Thymus (tissue), 11 donors: ENCODE data around the gene DACT2. TPM values are rescaled to one million over a fixed set of nuclear protein-coding genes. Genes with fewer than 3 reads are reported as not detected.

Experiments
- DNase-seq, 9 donors: peaks; one replicate each; pipeline ENCODE4 v3.0.0-alpha.2; 2013; ENCODE audit warnings: low spot score in 9 of 9, low read depth in 6 of 9, missing footprints in 1 of 9
- H3K27ac ChIP-seq, 2 donors: one replicate each; pipeline ENCODE4 v1.5.1; 2013; ENCODE audit warnings: control low read depth in 1 of 2, low read depth in 1 of 2, low read length in 1 of 2, mild to moderate bottlenecking in 1 of 2, moderate library complexity in 1 of 2
- H3K27me3 ChIP-seq, 2 donors: one replicate each; pipeline ENCODE4 v1.5.1; 2013; ENCODE audit warnings: low read length in 1 of 2; ENCODE audit not compliant: control insufficient read depth in 2 of 2, insufficient read depth in 1 of 2
- H3K36me3 ChIP-seq, 2 donors: one replicate each; pipeline ENCODE4 v1.5.1; 2013; ENCODE audit warnings: low read length in 1 of 2, mild to moderate bottlenecking in 1 of 2, moderate library complexity in 1 of 2; ENCODE audit not compliant: control insufficient read depth in 2 of 2, insufficient read depth in 2 of 2
- H3K4me1 ChIP-seq, 2 donors: one replicate each; pipeline ENCODE4 v1.5.1; 2013; ENCODE audit warnings: low read length in 2 of 2; ENCODE audit not compliant: control insufficient read depth in 2 of 2, insufficient read depth in 2 of 2
- H3K4me3 ChIP-seq, 2 donors: one replicate each; pipeline ENCODE4 v1.5.1; 2013; ENCODE audit warnings: low read length in 2 of 2, control low read depth in 1 of 2, mild to moderate bottlenecking in 1 of 2
- H3K9me3 ChIP-seq, 2 donors: one replicate each; pipeline ENCODE4 v1.5.1; 2013; ENCODE audit warnings: low read length in 1 of 2, mild to moderate bottlenecking in 1 of 2; ENCODE audit not compliant: control insufficient read depth in 2 of 2, insufficient read depth in 1 of 2
- WGBS: extraction: QIAGEN DNeasy Blood & Tissue Kit; methylation state at CpG from one replicate; pipeline ENCODE4 v1.1.7; 2013; 5-methylcytosine and 5-hydroxymethylcytosine counted together
- polyA plus RNA-seq: library from polyadenylated mRNA; stranded (reverse); fragments of 200-250 nt; gene quantifications from one replicate; pipeline ENCODE4 v1.2.3, GENCODE V29; 2013
- total RNA-seq: library from RNA; stranded (reverse); fragments of 120-200 nt; gene quantifications from one replicate; pipeline ENCODE4 v1.2.4, GENCODE V29; 2013
- donor health status: healthy.

DACT2 gene
- total and polyA plus RNA-seq, 2 donors, result 2.5 to 4.2 TPM

DNA sequence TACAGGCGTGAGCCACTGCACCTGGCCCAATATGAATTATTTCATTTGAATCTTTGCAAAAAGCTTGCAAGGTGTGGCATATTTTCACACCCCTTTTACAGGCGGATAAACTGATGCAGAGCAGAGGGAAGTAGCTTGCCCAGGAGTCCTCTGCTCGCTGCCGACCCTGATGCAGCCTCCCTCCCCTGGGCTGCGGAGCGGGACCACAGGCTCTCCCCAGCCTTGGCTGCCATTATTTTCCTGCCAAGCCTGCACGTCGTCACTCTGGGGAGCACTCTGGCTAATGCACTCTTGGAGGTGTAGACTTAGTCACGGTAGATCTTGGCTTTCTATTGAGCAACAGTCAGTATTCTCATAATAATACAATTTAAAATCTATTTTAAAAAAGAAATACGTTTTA is 34.8 kb upstream of the DACT2 start:
- Histone ChIP-seq H3K27ac (no peak overlapping the region), H3K9me3 (peaks cover 0 to 7% of the 10 kb centered on the region in 2 donors), H3K36me3 (no peaks in the 10 kb centered on the region), H3K27me3 (no peaks in the 10 kb centered on the region), H3K4me3 (no peak overlapping the region), H3K4me1 (peaks cover 0 to 2% of the 10 kb centered on the region in 2 donors)
- DNase-seq, result no peak
- WGBS, result 90% methylated on average over 10 of the region's 10 CpGs

DNA sequence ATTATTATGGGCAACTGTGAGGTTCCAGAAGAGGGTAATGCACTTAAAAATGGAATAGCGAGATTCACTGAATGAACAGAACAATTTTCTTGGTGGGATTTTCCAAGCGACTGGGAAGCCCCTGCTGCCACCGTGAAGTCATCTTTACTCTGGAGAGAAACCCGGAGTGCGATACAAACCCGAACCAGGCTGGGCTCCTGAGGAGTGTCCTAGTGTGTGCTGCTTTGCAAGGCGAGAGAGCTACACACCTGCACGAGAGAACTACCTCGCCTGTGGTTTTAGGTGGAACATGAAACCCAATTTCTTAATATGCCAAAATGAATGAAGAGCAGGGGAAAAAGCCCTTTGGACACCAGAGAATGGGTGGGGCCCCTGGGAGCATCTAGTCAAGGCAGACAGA is 33.5 kb upstream of the DACT2 start:
- Histone ChIP-seq H3K27me3 (no peaks in the 10 kb centered on the region), H3K27ac (no peak overlapping the region), H3K4me1 (peaks cover 0 to 2% of the 10 kb centered on the region in 2 donors), H3K36me3 (no peaks in the 10 kb centered on the region), H3K4me3 (no peak overlapping the region), H3K9me3 (peaks cover 0 to 7% of the 10 kb centered on the region in 2 donors)
- DNase-seq, result no peak
- 86% methylated on average over 9 of the region's 9 CpGs for WGBS

DNA sequence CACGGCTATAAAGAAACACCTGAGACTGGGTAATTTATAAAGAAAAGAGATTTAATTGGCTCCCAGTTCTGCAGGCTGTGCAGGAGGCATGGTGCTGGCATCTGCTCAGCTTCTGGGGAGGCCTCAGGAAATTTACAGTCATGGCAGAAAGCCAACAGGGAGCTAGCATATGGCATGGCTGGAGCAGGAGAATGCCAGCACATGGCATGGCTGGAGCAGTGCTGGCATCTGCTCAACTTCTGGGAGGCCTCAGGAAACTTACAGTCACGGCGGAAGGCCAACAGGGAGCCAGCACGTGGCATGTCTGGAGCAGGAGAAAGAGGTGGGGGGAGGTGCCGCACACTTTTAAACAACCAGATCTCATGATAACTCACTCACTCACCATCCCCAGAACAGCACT is 32.5 kb upstream of the DACT2 start:
- H3K27me3 ChIP-seq, result no peaks in the 10 kb centered on the region
- peaks cover 0 to 2% of the 10 kb centered on the region in 2 donors for H3K4me1 ChIP-seq
- no peak for DNase-seq
- H3K36me3 ChIP-seq, result no peaks in the 10 kb centered on the region
- WGBS, result 90% methylated on average over 5 of the region's 5 CpGs
- H3K4me3 ChIP-seq, result no peak overlapping the region
- peaks cover 0 to 7% of the 10 kb centered on the region in 2 donors for H3K9me3 ChIP-seq
- no peak overlapping the region for H3K27ac ChIP-seq

DNA sequence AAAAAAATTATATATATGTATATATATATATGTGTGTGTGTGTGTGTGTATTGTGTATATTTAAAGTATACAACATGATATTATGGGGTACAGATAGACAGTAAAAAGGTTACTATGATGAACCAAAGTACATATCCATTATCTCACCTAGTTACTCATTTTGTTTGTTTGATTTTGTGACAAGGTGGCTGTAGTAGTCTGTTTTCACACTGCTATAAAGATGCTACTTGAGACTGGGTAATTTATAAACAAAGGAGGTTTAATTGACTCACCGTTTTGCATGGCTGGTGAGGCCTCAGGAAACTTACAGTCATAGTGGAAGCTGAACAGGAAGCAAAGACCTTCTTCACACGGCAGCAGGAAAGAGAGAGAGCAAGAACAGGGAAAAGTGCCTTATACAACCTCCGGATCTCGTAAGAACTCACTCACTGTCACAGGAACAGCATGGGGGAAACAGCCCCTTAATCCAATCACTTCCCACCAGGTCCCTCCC is 30.2 kb upstream of the DACT2 start:
- Histone ChIP-seq H3K27ac (no peak overlapping the region), H3K4me3 (no peak overlapping the region), H3K9me3 (peaks cover 0 to 3% of the 10 kb centered on the region in 2 donors), H3K27me3 (peaks cover 9 to 10% of the 10 kb centered on the region in 2 donors), H3K4me1 (peaks cover 0 to 3% of the 10 kb centered on the region in 2 donors), H3K36me3 (no peaks in the 10 kb centered on the region)
- no peak for DNase-seq
- 67% methylated on average over 4 of the region's 4 CpGs for WGBS

DNA sequence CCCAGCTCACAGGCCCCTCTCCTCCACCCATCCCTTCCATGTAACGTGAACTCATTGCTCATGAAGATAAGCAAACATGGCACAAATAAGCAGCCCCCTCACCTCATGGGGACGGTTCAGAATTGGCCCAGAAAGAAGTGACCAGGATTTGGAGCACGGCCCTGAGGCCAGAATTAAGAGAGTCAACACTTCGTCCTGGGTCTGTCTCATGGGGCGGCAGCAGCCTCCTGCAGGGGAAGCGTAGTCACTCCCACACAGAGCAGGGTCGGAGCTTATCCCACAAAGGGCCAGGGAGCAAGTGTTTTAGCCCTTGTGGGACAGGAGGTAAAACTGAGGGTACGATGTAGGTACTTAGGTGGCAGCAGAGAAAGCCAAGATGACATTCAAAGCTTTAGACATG is 28.6 kb upstream of the DACT2 start:
- H3K4me1 ChIP-seq, result peaks cover 0 to 3% of the 10 kb centered on the region in 2 donors
- 92% methylated on average over 8 of the region's 8 CpGs for WGBS
- peaks cover 10 to 12% of the 10 kb centered on the region in 2 donors for H3K27me3 ChIP-seq
- H3K9me3 ChIP-seq, result peaks cover 0 to 3% of the 10 kb centered on the region in 2 donors
- no peak for DNase-seq
- H3K27ac ChIP-seq, result no peak overlapping the region
- no peaks in the 10 kb centered on the region for H3K36me3 ChIP-seq
- no peak overlapping the region for H3K4me3 ChIP-seq

DNA sequence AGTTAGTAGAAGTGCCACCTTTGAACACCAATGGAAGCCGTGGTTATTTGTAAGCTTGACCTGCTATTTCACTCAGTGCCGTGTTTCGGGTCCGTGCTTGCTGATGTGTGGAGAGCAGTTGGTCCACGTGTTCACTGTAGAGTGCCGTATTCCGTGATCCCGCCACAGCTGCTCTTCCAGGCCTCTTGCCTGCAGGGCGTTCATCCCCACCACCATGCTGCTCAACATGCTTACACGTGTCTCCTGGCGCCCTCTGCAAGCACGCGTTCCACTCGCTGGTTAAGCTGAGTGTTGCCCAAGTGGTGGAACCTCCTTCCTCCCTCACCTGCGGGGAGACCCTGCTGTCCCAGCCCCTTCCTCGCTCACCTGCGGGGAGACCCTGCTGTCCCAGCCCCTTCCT is 28.0 kb upstream of the DACT2 start:
- WGBS, result 98% methylated on average over 17 of the region's 17 CpGs

DNA sequence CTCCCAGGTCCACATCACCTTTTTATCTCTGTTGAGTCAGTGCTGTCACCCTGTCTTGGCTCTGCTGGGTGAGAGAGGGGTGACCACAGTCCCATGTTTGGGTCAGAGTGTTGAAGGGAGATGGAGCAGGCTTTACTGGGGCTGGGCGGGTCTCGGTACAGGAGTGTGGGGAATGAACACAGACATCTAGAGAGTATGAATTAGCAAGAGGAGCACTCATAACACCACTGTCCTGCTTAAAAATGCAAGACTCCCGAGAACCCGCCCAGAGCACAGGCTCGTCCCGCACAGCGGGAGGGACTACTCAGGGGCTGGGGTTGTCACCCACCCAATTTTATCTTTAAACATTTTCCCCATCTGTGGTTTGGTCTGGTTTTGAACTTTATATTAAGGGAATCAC is 27.5 kb upstream of the DACT2 start:
- no peak for DNase-seq
- 96% methylated on average over 7 of the region's 7 CpGs for WGBS

More for the DNA sequence above, 28.0 kb upstream of the DACT2 start:
- DNase-seq, result no peak
- Histone ChIP-seq H3K4me1 (peaks cover 0 to 3% of the 10 kb centered on the region in 2 donors), H3K27ac (no peak overlapping the region), H3K36me3 (no peaks in the 10 kb centered on the region), H3K9me3 (peaks cover 0 to 3% of the 10 kb centered on the region in 2 donors), H3K27me3 (peaks cover 10 to 12% of the 10 kb centered on the region in 2 donors), H3K4me3 (no peak overlapping the region)

DNA sequence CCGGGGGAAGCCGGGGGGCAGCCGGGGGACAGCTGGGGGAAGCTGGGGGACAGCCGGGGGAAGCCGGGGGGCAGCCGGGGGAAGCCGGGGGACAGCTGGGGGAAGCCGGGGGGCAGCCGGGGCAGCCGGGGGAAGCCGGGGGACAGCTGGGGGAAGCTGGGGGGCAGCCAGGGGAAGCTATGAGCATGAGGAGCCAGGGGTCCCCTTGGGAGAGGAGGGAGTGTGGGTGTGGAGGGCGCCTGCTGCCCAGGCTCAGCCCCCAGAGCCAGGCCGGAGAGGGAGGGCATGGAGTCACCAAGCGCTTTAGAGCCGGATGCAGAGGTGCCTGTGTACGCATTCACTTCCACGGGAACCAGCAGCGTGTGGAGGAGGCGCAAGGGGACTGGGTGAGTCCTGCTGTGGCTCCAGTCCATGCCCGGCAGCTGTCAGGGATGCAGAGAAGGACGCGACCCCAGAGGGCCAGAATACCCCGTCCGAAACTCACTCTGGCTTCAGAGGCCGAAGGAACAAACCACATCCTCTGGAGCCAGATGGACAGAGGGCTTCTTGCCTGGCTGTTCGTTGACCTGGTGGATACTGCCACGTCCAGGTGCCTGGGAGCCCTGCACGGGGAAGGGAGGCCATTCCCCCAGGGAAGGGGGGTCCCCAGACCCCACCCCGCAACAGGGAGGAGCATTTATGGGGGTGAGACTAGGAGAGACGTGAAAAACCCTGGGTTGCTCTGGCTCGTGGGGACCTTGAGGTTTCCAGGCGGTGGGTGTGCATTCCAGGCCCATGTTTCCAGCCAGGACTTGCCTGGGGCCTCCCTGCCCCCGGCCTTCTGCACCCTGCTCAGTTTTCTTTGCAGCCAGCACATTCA is 26.5 kb upstream of the DACT2 start:
- Histone ChIP-seq H3K4me1 (peaks cover 0 to 3% of the 10 kb centered on the region in 2 donors), H3K36me3 (no peaks in the 10 kb centered on the region), H3K4me3 (no peak overlapping the region), H3K9me3 (no peaks in the 10 kb centered on the region), H3K27me3 (peaks cover 10 to 12% of the 10 kb centered on the region in 2 donors), H3K27ac (peak overlapping the region in 1 of 2 donors; percentile 26)
- DNase-seq, result no peak
- WGBS, result 48% methylated on average over 33 of the region's 33 CpGs

More for the DNA sequence above, 27.5 kb upstream of the DACT2 start:
- Histone ChIP-seq H3K9me3 (peaks cover 0 to under 1% of the 10 kb centered on the region in 2 donors), H3K27me3 (peaks cover 10 to 12% of the 10 kb centered on the region in 2 donors), H3K4me3 (no peak overlapping the region), H3K36me3 (no peaks in the 10 kb centered on the region), H3K4me1 (peaks cover 0 to 3% of the 10 kb centered on the region in 2 donors), H3K27ac (no peak overlapping the region)

DNA sequence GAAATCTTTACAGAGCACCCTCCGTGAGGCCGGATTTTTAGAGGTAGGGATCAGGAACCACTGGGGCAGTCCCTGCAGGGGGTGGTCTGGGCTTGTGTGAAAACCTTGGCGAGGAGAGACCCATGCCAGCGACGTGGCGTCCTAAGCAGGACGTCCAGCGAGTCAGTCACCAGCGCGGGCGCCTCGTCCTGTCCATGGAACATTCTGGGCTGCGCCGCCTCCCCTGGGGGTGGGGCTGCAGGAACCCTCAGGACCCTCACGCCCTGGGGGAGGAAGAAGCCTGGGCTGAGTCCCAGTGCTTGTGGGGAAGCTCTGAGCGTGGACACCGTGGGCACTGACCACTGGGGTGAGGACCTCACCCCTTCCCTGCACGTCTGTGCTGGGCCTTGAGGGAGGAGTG is 25.7 kb upstream of the DACT2 start:
- Histone ChIP-seq H3K27ac (no peak overlapping the region), H3K36me3 (no peaks in the 10 kb centered on the region), H3K9me3 (no peaks in the 10 kb centered on the region), H3K4me1 (peaks cover 0 to 3% of the 10 kb centered on the region in 2 donors), H3K4me3 (no peak overlapping the region), H3K27me3 (peaks cover 10 to 12% of the 10 kb centered on the region in 2 donors)
- WGBS, result 87% methylated on average over 18 of the region's 18 CpGs
- no peak for DNase-seq
